NCI-H446 (cell line): ENCODE results near the gene QSOX2.

Experiments used
- DNase-seq, 2 experiments: peaks; one replicate each; lab custom pipeline; 2025; lab: John Stamatoyannopoulos, UW

The QSOX2 gene, protein sequence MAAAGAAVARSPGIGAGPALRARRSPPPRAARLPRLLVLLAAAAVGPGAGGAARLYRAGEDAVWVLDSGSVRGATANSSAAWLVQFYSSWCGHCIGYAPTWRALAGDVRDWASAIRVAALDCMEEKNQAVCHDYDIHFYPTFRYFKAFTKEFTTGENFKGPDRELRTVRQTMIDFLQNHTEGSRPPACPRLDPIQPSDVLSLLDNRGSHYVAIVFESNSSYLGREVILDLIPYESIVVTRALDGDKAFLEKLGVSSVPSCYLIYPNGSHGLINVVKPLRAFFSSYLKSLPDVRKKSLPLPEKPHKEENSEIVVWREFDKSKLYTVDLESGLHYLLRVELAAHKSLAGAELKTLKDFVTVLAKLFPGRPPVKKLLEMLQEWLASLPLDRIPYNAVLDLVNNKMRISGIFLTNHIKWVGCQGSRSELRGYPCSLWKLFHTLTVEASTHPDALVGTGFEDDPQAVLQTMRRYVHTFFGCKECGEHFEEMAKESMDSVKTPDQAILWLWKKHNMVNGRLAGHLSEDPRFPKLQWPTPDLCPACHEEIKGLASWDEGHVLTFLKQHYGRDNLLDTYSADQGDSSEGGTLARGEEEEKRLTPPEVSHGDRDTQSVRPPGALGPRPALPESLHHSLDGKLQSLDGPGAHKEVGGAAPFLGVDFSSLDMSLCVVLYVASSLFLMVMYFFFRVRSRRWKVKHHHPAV

DNA sequence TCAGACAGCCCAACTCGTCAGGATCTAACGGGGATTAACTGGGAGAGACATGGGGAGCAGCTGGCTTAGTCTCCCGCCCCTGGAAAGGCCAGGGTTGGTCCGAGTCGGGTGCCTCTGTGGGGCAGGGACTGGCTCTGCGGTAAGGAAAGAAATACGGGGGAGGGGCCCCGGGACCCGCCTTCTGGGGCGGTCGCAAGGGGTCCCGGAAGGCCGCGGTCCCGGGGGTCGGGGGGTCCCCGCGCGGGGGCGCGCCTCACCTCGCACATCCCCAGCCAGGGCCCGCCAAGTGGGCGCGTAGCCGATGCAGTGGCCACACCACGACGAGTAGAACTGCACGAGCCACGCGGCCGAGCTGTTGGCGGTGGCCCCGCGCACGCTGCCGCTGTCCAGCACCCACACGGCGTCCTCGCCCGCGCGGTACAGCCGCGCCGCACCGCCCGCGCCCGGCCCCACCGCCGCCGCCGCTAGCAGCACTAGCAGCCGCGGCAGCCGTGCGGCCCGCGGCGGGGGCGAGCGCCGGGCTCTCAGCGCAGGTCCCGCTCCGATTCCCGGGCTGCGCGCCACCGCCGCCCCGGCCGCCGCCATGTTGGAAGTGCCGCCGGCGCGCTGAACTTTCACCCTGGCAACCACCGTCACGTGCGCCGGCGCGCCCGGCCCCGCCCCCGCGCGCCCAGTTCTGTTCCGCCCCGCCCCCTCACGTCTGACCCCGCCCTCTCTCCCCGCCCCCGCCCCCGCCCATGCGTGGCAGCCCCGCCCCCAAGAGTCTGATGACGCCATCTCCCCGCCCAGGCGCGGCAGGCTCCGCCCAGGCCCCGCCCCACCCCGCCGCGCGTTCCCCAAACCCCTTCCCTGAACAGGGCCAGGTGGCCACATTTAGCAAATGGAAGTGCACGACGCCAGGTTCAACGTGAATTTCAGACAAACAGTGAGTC is at the start of gene QSOX2:
TSS of gene QSOX2 (minus strand) at position 594 of the 932 bp plus-strand sequence. CDS start at position 585, 9 bp downstream.
- peak in 1 of 2 experiments; percentile 77 for DNase-seq

DNA sequence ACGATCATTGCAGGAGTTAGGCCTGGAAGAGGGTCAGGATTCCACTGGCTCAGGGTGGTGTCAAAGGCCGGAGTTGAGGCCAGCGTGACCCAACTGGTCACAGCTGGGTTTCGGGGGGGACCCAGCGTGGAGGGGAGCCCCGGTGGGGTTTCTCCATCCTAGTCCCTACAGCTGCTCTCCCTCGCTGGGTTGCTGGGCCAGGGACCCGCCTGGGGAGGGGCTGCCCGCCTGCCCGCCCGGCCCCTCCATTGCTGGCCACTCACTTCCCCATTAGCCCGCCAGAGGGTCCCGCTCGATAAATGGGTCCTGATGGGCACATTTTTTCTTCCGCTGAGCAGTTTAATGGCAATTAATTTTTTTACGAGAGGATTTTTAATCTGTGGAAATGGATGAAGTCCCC is 49.4 kb upstream of the QSOX2 start:
- DNase-seq, result no peak

DNA sequence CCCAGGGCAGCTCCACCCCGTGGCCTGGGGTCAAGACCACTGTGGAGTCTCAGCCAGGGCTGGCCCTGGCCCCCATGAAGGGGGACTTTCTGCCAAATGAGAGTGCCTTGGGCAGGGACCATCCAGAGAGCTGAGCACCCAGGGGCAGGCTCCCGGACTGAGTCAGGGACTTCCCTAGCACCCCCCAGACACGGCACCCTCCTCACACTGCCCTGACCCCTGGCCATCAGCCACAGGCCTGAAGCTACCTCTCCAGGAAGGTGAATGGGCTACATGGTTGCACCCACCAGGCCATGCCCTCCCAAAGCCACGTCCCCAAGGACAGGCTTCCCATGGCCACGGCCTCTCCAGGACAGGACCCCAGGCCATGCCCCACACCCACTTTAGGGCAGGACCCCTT is 48.8 kb upstream of the QSOX2 start:
- DNase-seq, result no peak

DNA sequence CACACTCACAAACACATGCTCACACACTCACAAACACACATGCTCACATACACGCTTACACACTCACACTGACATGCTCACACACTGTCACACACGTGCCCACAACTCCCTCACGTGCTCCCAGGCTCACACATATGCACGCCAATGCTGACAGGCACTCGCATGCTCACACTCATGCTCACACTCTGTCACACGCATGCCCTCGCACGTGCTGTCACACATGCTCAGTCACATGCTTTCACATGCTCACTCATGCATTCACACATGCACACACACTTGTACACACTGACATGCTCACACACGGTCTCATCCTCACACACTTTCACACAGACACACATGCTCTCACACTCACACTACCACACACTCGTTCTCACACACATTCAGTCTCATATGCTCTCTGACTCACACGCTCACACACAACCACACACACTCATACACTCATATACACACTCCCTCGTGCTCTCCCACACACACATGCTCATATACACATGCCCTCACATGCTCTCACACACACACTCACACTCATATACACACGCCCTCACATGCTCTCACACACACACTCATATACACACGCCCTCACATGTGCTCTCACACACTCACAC is 48.0 kb upstream of the QSOX2 start:
- DNase-seq, result no peak

DNA sequence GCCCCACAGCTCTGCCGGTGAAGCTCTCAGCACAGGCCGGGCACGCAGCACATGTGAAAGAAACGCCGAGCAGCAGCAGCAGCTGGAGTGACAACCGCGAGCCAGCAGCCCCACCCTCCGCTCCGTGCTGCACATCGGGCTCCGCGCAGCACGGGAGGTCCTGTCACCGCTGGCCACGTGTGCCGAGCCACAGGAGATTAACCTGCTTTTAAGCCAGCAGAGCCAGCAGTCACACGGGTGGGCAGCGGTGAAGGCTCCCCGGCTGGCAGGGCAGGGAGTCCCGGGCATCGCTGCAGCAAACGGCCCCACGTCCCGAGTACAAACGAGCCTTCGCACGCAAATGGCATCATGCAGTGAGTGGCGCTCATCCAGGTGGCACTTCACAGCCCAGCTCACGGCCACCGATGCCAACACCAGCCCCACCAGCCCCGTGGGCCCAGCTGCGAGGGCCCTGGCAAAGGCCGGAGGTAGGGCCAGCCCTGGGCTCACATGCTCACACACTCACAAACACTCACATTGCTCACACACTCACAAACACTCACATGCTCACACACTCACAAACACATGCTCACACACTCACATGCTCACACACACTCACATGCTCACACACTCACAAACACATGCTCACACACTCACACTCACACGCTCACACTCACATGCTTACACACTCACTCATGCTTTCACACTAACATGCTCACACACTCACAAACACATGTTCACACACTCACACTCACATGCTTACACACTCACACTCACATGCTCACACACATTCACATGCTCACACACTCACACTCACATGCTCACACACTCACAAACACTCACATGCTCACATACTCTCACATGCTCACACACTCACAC is 47.2 kb upstream of the QSOX2 start:
- DNase-seq, result no peak

DNA sequence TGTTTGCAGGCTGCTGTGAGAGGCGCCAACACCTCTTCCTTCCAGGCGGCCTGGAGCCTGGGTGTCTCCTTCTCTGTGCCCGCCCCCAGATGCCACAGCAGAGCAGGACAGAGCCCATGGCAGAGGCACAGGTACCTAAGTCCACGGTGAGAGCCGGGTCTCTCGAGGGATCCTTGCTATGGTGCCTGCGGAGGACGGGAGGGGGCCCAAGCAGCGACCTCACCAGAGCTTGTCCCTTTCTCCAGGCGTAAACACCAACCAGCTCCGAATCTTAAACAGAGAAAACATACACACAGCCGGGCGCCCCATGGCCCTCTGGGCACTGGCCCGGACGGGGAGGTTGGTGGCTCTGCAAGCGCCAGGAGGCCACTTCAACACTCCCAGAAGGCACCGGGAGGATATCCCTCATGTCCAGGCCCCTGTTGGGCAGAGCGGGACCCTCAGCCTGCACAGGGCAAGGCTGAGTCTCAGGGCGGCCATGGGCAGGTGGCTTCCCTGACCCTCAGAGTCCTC is 46.5 kb upstream of the QSOX2 start:
- no peak for DNase-seq

DNA sequence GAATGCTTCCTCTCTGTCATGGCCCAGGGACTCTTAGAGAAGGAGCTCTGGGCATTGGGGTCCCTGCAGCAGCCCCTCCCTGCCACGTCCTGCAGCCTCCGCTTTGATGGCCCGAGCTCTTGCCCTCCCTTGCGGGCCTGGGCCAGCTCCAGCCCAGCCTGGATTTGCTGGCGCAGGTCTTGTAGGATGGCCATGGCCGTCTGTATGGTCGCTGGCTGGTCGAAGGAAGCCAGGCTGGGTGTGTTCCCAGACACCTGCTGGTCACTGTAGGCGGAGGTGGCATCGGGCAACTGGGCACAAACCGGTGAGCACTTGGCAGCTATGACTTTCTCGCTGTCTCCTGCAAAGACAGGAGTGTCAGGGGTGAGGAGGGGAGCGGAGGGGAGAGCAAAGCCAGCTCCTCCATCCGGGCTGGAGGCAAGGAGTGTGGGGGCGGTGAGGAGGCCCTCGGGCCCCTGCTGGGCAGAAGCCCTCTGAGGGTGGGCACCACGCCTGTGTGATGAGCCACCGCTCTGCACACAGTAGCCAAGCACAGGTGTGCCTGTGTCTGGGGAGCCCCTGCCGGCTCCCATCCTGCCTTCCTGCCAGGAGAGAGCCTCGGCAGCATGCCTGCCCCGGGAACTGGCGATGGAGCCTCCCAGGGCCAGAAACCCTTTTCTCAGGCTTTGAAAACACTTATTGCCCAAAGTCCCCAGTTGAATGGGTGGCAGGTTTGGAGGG is 45.9 kb upstream of the QSOX2 start:
- no peak for DNase-seq

DNA sequence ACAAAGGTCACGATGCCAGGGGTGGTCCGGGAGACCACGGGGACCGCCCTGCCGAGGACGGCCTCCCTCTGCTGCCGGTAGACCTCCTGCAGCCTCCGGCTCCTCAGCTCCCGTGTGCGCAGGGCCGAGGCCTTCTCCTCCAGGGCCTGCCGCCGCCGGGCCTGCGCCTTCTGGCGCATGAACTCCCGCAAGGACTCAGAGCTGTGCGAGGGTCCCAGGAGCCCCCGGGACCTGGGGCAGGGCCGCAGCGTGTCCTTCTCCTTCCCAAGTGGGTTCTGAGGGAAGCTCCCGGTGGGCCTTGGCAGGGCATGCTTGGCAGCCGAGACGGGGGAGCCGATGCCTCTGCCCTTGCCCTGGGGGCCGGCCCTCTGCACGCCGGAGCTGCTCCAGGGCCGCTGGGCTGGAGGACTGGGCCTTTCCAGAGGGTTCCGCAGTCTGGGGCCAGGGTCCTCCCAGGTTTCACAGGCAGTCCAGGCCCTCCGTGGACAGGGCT is 44.9 kb upstream of the QSOX2 start:
- no peak for DNase-seq

DNA sequence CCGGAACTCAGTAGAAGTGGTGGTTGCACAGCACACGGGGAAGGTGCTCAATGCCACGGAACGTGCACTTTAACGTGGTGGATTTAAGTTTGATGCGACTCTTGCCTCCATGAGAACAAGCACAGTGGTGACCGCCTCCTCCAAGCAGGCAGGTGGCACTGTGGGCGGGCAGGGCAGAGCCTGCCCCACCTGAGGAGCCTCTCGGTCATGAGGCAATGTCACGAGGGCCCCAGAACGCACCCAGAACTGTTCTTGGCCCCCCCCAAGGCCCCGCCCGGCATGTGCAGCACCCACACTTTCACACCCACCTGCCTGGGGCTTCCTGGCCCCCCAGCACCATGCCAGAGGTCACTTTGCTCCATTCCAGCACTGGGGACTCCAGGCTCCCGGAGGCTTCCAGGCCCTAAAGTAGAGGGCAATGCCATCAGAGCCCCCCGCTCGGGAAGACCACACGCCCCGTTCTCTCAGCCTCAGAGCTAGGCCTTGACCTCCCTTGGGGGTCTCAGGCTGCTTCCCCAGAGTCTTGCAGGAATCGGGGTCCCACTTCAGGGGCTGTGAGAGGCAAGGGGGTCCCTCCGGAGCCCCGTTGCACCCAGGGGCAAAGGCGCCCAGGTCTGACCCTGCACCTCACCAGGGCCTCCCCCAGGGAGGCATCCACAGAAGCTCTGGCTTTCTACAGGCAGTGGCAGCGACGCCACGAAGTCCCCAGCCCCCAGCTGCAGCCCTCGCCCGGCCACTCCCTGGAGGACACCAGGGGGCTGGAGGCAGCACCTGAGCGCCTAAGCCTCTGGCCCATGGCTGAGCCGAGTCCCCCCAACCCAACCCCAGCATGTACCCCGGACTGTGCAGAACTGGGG is 44.3 kb upstream of the QSOX2 start:
- DNase-seq, result no peak

DNA sequence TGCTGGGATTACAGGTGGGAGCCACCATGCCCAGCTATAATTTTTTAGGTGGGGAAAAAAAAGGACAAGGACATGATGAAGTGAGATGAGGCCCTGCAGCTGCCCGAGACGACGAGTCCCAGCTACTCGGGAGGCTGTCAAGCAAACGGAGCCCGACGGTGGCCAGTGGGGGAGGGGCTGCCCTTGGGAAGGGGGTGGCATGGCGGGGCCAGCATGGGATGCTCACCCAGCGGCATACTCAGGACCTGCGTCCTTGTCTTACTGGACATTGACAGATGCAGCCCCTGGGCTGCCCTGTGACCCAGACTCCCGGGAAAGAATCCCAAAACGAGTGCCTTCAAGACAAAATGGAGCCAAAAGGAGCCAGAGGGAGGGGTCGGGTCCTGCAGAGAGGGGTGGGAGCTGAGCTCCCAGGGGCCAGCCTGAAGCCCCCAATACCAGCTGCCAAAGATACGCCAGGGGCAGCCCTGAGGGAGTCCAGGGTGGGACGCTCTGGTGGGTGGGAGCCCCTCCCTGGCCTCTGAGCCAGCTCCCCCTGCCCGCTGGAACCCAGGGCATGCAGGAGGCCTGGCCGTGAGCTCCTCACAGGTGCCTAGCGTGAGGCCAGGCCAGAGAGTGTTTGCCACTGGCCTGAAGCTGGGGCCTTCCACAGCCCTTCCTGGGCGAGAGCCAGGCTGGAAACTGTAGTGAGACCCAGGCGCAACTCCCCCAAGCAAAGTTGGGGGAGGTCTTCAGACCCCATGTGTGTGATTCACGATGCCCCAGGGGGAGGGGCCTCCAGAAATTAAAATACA is 42.5 kb upstream of the QSOX2 start:
- no peak for DNase-seq

DNA sequence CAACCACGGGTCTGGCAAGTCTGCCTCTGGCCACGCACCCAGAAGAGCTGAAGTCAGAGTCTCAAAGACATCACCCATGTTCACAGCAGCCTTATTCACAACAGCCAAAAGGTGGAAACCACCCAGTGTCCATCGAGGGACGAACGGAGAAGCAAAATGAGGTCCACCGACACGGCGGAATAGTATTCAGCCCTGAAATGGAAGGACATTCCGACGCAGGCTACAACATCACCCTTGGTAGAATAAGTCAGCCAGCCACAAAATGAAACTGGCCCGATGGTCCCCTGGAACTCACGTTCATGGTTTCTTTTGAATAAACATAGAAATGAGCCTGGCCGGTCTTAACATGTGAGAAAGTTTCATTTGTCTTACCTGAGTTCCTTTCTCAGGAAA is 41.4 kb upstream of the QSOX2 start:
- DNase-seq, result no peak

DNA sequence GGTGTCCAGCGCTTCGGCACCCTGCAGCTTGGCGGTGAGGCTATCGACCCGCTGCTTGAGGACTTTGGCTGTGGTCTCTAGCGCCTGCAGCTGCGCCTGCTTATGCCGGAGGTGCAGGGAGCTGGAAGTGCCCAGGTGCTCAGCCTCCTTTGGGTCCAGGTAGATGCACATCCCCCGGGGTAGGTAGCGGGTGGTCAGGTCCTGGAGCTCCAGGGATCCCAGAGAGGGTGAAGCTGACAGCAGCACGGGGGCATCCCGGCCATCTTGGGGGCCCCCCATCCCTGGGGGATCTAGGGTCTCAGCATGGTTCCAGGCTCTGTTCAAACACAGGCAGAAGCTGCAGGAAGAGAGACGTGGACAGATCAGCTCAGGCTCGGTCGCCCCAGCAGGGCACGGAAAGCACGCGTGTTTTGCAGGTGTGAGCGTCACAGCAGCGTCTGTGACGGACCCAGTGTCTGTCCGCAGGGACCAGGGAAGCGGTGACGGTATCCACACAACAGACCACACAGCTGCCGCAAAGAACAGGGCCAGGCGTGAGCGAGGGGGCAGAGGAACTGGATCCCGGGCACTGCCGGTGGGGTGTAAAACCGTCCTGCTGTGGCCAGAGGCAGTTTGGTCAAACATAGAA is 40.9 kb upstream of the QSOX2 start:
- no peak for DNase-seq

DNA sequence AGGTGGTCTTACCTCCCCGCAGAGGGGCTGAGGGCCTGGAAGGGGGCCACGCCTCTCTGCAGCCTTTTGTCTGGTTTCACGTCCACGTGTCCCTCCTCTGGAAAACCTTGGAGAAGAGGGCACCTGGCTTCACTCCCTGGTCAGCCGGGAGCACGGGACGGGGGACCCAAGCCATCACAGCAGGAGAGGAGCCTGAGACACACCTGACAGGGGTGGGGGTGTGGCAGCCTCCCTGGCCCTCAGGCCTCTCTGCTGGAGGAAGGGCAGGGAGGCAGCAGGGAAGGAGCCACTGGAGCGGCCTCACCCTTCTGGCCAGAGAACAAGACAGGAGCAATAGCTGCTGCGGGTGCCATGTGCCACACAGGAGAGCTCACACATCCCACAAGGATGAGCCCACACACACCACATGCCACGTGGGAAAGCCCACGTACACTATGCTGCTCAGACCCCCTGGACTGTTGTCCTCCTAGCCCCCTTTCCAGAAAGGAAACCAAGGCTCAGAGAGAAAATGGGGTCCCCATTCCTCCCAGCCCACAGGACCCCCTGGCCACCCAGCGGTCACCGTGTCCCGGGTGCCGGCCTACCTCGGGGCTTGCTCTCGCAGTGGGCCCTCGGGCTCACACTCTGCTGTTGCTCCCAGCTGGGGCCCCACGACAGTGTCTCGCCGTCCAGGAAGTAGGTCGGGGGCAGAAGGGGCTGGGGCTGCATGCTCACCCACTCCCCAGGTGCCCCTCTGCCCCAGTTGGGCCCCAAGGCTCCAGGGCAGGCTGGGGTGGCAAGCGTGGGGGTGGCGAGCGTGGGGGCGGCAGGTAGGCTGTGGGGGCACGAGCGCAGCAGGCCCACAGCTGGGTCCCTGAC is 40.1 kb upstream of the QSOX2 start:
- DNase-seq, result no peak

DNA sequence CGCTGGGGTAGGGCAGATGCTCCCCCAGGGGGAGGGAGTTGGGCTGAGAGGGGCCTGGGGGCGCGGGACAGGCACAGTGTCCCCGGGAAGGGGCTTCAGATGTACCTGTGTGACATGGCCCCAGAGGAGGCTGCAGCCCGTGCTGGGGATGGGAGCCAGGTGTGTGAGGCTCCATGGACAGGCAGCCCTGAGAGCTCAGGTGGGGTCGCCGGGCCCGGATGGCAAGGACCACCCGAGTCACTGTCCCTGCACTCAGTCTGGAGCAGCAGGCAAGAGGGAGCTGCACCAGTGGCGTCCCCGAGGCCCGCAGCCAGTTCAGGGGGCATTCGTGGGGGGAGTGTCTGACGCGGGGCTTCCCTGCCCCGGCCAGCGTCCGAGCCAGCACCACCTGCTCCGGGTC is 39.3 kb upstream of the QSOX2 start:
- DNase-seq, result no peak

DNA sequence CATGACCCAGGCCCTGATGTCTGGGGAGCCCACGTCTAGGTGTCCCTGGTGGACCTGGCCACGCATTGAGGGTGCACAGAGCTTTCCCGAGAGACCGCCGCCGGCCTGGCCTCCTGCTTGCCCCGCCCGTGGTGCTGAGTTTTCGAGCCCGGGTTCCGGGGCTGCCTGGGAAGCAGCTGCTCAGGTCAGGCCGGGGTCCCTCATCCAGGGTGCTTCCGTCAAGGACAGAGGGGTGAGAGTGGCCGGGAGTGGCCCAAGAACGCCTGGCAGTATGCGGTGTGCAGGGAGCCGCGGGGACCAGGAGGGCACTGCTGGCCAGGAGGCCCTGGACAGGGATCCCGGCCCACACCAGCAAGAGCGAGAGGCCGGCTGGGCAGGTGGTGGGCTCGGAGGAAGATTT is 38.7 kb upstream of the QSOX2 start:
- DNase-seq, result no peak
